ENCODE measurements around the gene KIF25. TPM values are rescaled to one million over a fixed set of nuclear protein-coding genes. Genes with fewer than 3 reads are reported as not detected.
A peak's percentile ranks its signal among the peaks of the same experiment; 100 is the strongest.

KIF25 gene
- total RNA-seq, 1 experiment from 2014 or later = 0.28 TPM

- TF ChIP-seq FOXP4 (CRISPR knock-in tag; IDR thresholded peaks at IDR 0.05) (peak; percentile 93; the same call in 1 of the 2 replicates), SP1 (CRISPR knock-in tag; conservative IDR thresholded peaks at IDR 0.05) (peak; percentile 56; the same call in 1 of the 2 replicates), ZNF416 (CRISPR knock-in tag; IDR thresholded peaks at IDR 0.05) (no peak)
Observed at GRCh38 chr6:168035098-168035660, 37.7 kb downstream of the KIF25 start (continued).

DNA sequence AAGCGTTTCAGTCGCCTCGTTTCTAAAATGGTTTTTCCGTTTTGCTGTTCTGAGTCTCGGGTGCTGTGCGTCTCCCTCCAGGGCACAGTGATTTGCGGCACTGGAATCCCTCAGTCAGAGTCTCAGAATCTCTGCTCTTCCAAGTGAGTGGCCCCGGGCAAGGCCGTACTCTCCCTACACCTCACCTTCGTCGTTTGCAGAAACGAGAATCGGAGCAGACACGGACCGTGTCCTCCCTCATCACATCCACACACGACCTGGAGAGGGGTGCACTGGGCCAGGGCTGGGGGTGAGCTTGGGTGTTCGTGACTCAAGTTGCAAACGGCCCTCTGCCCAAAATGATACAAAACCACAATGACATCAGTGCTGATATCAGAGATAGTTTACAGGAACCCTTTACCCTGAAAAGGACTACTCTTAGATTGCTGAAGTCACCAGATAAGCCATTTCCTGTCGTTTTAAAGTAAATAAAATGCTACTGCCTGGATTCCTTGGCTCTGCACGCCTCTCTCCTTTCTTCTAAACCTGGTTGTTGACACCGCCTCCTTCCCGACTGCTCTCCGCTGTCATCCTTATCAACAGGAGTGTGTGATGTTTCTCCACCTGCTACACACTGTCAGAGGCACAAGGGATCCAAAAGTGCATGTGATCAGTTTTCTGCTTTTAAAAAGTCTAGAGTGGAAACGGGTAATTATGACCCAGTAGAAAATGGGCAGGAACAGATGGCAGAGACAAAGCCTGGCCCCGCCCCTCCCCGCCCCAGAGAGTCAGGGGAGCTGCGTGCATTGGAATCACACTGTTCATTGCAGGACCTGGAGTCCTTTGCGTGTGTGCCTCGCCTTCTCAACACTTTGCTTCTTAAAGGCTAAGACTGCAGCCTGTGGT, 38.4 kb downstream of the KIF25 start:
- Mint-ChIP-seq H3K27me3 (ENCODE audit: low read depth) (peaks cover 24% of the 10 kb centered on the region), H3K4me3 (peak overlapping the region; percentile 55), H3K9me3 (peaks cover 33% of the 10 kb centered on the region), H3K4me1 (peaks cover 33% of the 10 kb centered on the region), H3K36me3 (peaks cover 35% of the 10 kb centered on the region), H3K27ac (peak overlapping the region; percentile 79)
- ChIA-PET CTCF (interaction anchor here (1.2 kb wide), 1 partner anchor 63 kb away, joined by 4 read pairs; no protein-coding TSS in a partner anchor), POLR2A (no interaction called here)
- no peak for DNase-seq (ENCODE audit: low spot score)
- ATAC-seq = peak; percentile 23
- TF ChIP-seq SP1 (CRISPR knock-in tag; conservative IDR thresholded peaks at IDR 0.05) = no peak
- TF ChIP-seq, protein P1, sequence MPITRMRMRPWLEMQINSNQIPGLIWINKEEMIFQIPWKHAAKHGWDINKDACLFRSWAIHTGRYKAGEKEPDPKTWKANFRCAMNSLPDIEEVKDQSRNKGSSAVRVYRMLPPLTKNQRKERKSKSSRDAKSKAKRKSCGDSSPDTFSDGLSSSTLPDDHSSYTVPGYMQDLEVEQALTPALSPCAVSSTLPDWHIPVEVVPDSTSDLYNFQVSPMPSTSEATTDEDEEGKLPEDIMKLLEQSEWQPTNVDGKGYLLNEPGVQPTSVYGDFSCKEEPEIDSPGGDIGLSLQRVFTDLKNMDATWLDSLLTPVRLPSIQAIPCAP (CRISPR knock-in tag; IDR thresholded peaks at IDR 0.05) = no peak

GRCh38 chr6:168037242-168037641, 39.8 kb downstream of the KIF25 start:
- H3K4me1 Mint-ChIP-seq = peaks cover 20% of the 10 kb centered on the region
- peaks cover 39% of the 10 kb centered on the region for H3K9me3 Mint-ChIP-seq
- H3K27ac Mint-ChIP-seq = no peak overlapping the region
- H3K36me3 Mint-ChIP-seq = peaks cover 44% of the 10 kb centered on the region
- POLR2A ChIA-PET = no interaction called here
- DNase-seq (ENCODE audit: low spot score) = no peak
- no peak for ATAC-seq
- CTCF ChIA-PET = no interaction called here
- TF ChIP-seq ZNF263 (CRISPR knock-in tag; IDR thresholded peaks at IDR 0.05; ENCODE audit: low read depth) (no peak), E2F5 (CRISPR knock-in tag; IDR thresholded peaks at IDR 0.05) (no peak), MLX (CRISPR knock-in tag; IDR thresholded peaks at IDR 0.05) (no peak), FOXK1 (CRISPR knock-in tag; IDR thresholded peaks at IDR 0.05) (no peak), ZNF423 (CRISPR knock-in tag; IDR thresholded peaks at IDR 0.05) (no peak), JAZF1 (CRISPR knock-in tag; IDR thresholded peaks at IDR 0.05) (no peak), IRF2 (CRISPR knock-in tag; IDR thresholded peaks at IDR 0.05; ENCODE audit: borderline replicate concordance, low read depth) (no peak), HMGXB4 (CRISPR knock-in tag; IDR thresholded peaks at IDR 0.05) (no peak), ETV6 (CRISPR knock-in tag; IDR thresholded peaks at IDR 0.05) (no peak)
- TF ChIP-seq, protein P2, sequence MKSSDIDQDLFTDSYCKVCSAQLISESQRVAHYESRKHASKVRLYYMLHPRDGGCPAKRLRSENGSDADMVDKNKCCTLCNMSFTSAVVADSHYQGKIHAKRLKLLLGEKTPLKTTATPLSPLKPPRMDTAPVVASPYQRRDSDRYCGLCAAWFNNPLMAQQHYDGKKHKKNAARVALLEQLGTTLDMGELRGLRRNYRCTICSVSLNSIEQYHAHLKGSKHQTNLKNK (CRISPR knock-in tag; IDR thresholded peaks at IDR 0.05) = no peak
- TF ChIP-seq, protein P3, sequence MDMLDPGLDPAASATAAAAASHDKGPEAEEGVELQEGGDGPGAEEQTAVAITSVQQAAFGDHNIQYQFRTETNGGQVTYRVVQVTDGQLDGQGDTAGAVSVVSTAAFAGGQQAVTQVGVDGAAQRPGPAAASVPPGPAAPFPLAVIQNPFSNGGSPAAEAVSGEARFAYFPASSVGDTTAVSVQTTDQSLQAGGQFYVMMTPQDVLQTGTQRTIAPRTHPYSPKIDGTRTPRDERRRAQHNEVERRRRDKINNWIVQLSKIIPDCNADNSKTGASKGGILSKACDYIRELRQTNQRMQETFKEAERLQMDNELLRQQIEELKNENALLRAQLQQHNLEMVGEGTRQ (CRISPR knock-in tag; IDR thresholded peaks at IDR 0.05) = no peak
- TF ChIP-seq, protein P4, sequence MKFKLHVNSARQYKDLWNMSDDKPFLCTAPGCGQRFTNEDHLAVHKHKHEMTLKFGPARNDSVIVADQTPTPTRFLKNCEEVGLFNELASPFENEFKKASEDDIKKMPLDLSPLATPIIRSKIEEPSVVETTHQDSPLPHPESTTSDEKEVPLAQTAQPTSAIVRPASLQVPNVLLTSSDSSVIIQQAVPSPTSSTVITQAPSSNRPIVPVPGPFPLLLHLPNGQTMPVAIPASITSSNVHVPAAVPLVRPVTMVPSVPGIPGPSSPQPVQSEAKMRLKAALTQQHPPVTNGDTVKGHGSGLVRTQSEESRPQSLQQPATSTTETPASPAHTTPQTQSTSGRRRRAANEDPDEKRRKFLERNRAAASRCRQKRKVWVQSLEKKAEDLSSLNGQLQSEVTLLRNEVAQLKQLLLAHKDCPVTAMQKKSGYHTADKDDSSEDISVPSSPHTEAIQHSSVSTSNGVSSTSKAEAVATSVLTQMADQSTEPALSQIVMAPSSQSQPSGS (CRISPR knock-in tag; IDR thresholded peaks at IDR 0.05; ENCODE audit: borderline replicate concordance, low read depth) = no peak
- H3K27me3 Mint-ChIP-seq (ENCODE audit: low read depth) = peaks cover 21% of the 10 kb centered on the region
- H3K4me3 Mint-ChIP-seq = no peak overlapping the region

Measured in WTC11 (cell line).